HG03280 (cell line): ENCODE results near the gene CRB2.

Experiments used
- ATAC-seq: cut with Tn5 transposase; IDR thresholded peaks from one replicate; pipeline ENCODE4 v1.9.1; 2021; ENCODE audit warnings: mild to moderate bottlenecking, moderate library complexity; ENCODE audit not compliant: unreplicated experiment

Gene CRB2

GRCh38 chr9:123377211-123377971 lies 21.4 kb downstream of the CRB2 start:
- ATAC-seq, result no peak

- no peak for ATAC-seq
These were observed 22.0 kb downstream of the CRB2 start for GRCh38 chr9:123378025-123378424.

- no peak for ATAC-seq
These were observed 23.1 kb downstream of the CRB2 start for GRCh38 chr9:123378956-123379660.

- ATAC-seq, result no peak
These were observed 25.1 kb downstream of the CRB2 start for GRCh38 chr9:123380852-123381705.

- ATAC-seq, result no peak
These were observed 26.9 kb downstream of the CRB2 start for GRCh38 chr9:123382653-123383511.

- ATAC-seq, result no peak
These were observed 27.6 kb downstream of the CRB2 start for GRCh38 chr9:123383512-123384170.

GRCh38 chr9:123387686-123388085 lies 31.7 kb downstream of the CRB2 start:
- no peak for ATAC-seq

GRCh38 chr9:123389070-123389469 lies 33.1 kb downstream of the CRB2 start:
- no peak for ATAC-seq

GRCh38 chr9:123389698-123390097 lies 33.7 kb downstream of the CRB2 start:
- no peak for ATAC-seq

- ATAC-seq, result no peak
These were observed 34.5 kb downstream of the CRB2 start for GRCh38 chr9:123390337-123391135.

- ATAC-seq, result no peak
These were observed 35.2 kb downstream of the CRB2 start for GRCh38 chr9:123391233-123391632.

- no peak for ATAC-seq
These were observed 35.9 kb downstream of the CRB2 start for GRCh38 chr9:123391946-123392345.

GRCh38 chr9:123392802-123393201 lies 36.8 kb downstream of the CRB2 start:
- no peak for ATAC-seq

- no peak for ATAC-seq
These were observed 38.6 kb downstream of the CRB2 start for GRCh38 chr9:123394291-123395235.

GRCh38 chr9:123395276-123395688 lies 39.3 kb downstream of the CRB2 start:
- no peak for ATAC-seq

- ATAC-seq, result no peak
These were observed 39.9 kb downstream of the CRB2 start for GRCh38 chr9:123395689-123396511.

GRCh38 chr9:123397975-123398374 lies 42.0 kb downstream of the CRB2 start:
- ATAC-seq, result no peak
